ENCODE measurements around the gene RGP1.

The RGP1 gene

GRCh38 chr9:35758475-35759050 is 9.5 kb downstream of the RGP1 start:
- H3K79me2 ChIP-seq (ENCODE audit: low read length) = peaks cover 32% of the 10 kb centered on the region
- peak overlapping the region; percentile 84 for H3K4me2 ChIP-seq (ENCODE audit: low read length)
- no peaks in the 10 kb centered on the region for H3K9me3 ChIP-seq (ENCODE audit: insufficient read depth, low read length)
- TF ChIP-seq CTCF (IDR thresholded peaks at IDR 0.05; ENCODE audit: low read depth, low read length) = no peak
- no peak for TF ChIP-seq EZH2phosphoT487 (IDR thresholded peaks at IDR 0.05; ENCODE audit: low read depth)
- peak overlapping the region; percentile 86 for H3K4me3 ChIP-seq (ENCODE audit: low read length)
- H3K27ac ChIP-seq (ENCODE audit: low read length) = peak overlapping the region; percentile 94
- H4K20me1 ChIP-seq (ENCODE audit: insufficient read depth, low read length) = no peaks in the 10 kb centered on the region
- peaks cover 13% of the 10 kb centered on the region for H3K36me3 ChIP-seq (replicated peaks; ENCODE audit: low read depth, low read length)
- H2AFZ ChIP-seq (ENCODE audit: low read depth, low read length) = no peak overlapping the region
- peaks cover 34% of the 10 kb centered on the region for H3K4me1 ChIP-seq (ENCODE audit: low read length)
- no peaks in the 10 kb centered on the region for H3K27me3 ChIP-seq (ENCODE audit: low read depth, low read length)
- H3K9ac ChIP-seq (ENCODE audit: low read length) = peak overlapping the region; percentile 94

GRCh38 chr9:35759795-35760194 is 10.7 kb downstream of the RGP1 start:
- H3K27me3 ChIP-seq (ENCODE audit: low read depth, low read length) = no peaks in the 10 kb centered on the region

GRCh38 chr9:35760651-35761050 is 11.6 kb downstream of the RGP1 start:
- H3K27me3 ChIP-seq (ENCODE audit: low read depth, low read length) = no peaks in the 10 kb centered on the region
- no peak overlapping the region for H2AFZ ChIP-seq (ENCODE audit: low read depth, low read length)
- H3K9me3 ChIP-seq (ENCODE audit: insufficient read depth, low read length) = no peaks in the 10 kb centered on the region
- peaks cover 7% of the 10 kb centered on the region for H3K36me3 ChIP-seq (replicated peaks; ENCODE audit: low read depth, low read length)
- TF ChIP-seq CTCF (IDR thresholded peaks at IDR 0.05; ENCODE audit: low read depth, low read length) (no peak), EZH2phosphoT487 (IDR thresholded peaks at IDR 0.05; ENCODE audit: low read depth) (no peak)
- peaks cover 32% of the 10 kb centered on the region for H3K79me2 ChIP-seq (ENCODE audit: low read length)
- H3K27ac ChIP-seq (ENCODE audit: low read length) = no peak overlapping the region
- peaks cover 33% of the 10 kb centered on the region for H3K4me1 ChIP-seq (ENCODE audit: low read length)
- H4K20me1 ChIP-seq (ENCODE audit: insufficient read depth, low read length) = no peaks in the 10 kb centered on the region
- no peak overlapping the region for H3K9ac ChIP-seq (ENCODE audit: low read length)
- H3K4me3 ChIP-seq (ENCODE audit: low read length) = no peak overlapping the region
- H3K4me2 ChIP-seq (ENCODE audit: low read length) = no peak overlapping the region

More at GRCh38 chr9:35759795-35760194, 10.7 kb downstream of the RGP1 start:
- TF ChIP-seq EZH2phosphoT487 (IDR thresholded peaks at IDR 0.05; ENCODE audit: low read depth) (no peak), CTCF (IDR thresholded peaks at IDR 0.05; ENCODE audit: low read depth, low read length) (0 out of 2 replicates have a peak, but pooled peaks have one; percentile 15)
- peaks cover 11% of the 10 kb centered on the region for H3K36me3 ChIP-seq (replicated peaks; ENCODE audit: low read depth, low read length)
- no peak overlapping the region for H3K27ac ChIP-seq (ENCODE audit: low read length)
- H3K4me2 ChIP-seq (ENCODE audit: low read length) = no peak overlapping the region
- peaks cover 34% of the 10 kb centered on the region for H3K4me1 ChIP-seq (ENCODE audit: low read length)
- H3K79me2 ChIP-seq (ENCODE audit: low read length) = peaks cover 32% of the 10 kb centered on the region
- no peak overlapping the region for H3K4me3 ChIP-seq (ENCODE audit: low read length)
- H4K20me1 ChIP-seq (ENCODE audit: insufficient read depth, low read length) = no peaks in the 10 kb centered on the region
- no peak overlapping the region for H3K9ac ChIP-seq (ENCODE audit: low read length)
- no peaks in the 10 kb centered on the region for H3K9me3 ChIP-seq (ENCODE audit: insufficient read depth, low read length)
- H2AFZ ChIP-seq (ENCODE audit: low read depth, low read length) = no peak overlapping the region

- Histone ChIP-seq H3K9ac (ENCODE audit: low read length) (no peak overlapping the region), H3K27me3 (ENCODE audit: low read depth, low read length) (no peaks in the 10 kb centered on the region), H3K27ac (ENCODE audit: low read length) (no peak overlapping the region), H3K4me3 (ENCODE audit: low read length) (no peak overlapping the region), H4K20me1 (ENCODE audit: insufficient read depth, low read length) (no peaks in the 10 kb centered on the region), H3K4me2 (ENCODE audit: low read length) (no peak overlapping the region), H2AFZ (ENCODE audit: low read depth, low read length) (no peak overlapping the region), H3K4me1 (ENCODE audit: low read length) (peaks cover 26% of the 10 kb centered on the region), H3K36me3 (replicated peaks; ENCODE audit: low read depth, low read length) (peaks cover 7% of the 10 kb centered on the region), H3K9me3 (ENCODE audit: insufficient read depth, low read length) (no peaks in the 10 kb centered on the region), H3K79me2 (ENCODE audit: low read length) (peaks cover 21% of the 10 kb centered on the region)
- no peak for TF ChIP-seq EZH2phosphoT487 (IDR thresholded peaks at IDR 0.05; ENCODE audit: low read depth)
- TF ChIP-seq CTCF (IDR thresholded peaks at IDR 0.05; ENCODE audit: low read depth, low read length) = no peak
Measured at GRCh38 chr9:35763181-35763580, 14.1 kb downstream of the RGP1 start.

Data from OCI-LY3 (cell line).